Measurements from ENCODE around the gene JAZF1.

JAZF1 gene

GRCh38 chr7:27810186-27810585 is 370.4 kb downstream of the JAZF1 start:
- DNase-seq (ENCODE audit: low read depth, low spot score): no peak
- in situ Hi-C loops (cut with HindIII; ENCODE audit: low sequenced_read_pairs): no loop called here
- TF ChIP-seq CTCF (IDR thresholded peaks at IDR 0.05; ENCODE audit: low read depth, low read length): no peak
- no peak overlapping the region for H3K4me3 ChIP-seq (ENCODE audit: low read depth, low read length)

DNA sequence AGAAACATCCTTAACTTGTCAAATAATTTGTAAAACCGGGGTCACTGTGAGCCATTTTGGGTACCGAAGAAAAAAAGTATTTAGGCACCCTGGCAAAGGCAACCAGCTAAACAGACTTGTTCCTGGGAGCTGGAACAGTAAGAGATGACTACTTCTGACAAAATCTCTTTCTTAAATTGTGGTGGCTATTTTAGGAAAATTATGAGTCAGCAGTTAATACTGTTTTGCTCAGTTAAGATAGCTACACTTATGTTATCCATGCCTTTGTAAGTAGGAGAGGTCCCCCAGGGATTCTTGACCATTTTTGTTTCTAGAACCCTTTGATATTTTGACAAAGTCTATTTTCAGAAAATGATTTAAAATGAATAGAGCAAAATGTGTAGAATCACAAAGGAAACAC is 372.0 kb downstream of the JAZF1 start:
- DNase-seq (ENCODE audit: low read depth, low spot score): peak; percentile 76
- no peak overlapping the region for H3K4me3 ChIP-seq (ENCODE audit: low read depth, low read length)
- in situ Hi-C loops (cut with HindIII; ENCODE audit: low sequenced_read_pairs): no loop called here
- no peak for TF ChIP-seq CTCF (IDR thresholded peaks at IDR 0.05; ENCODE audit: low read depth, low read length)

DNA sequence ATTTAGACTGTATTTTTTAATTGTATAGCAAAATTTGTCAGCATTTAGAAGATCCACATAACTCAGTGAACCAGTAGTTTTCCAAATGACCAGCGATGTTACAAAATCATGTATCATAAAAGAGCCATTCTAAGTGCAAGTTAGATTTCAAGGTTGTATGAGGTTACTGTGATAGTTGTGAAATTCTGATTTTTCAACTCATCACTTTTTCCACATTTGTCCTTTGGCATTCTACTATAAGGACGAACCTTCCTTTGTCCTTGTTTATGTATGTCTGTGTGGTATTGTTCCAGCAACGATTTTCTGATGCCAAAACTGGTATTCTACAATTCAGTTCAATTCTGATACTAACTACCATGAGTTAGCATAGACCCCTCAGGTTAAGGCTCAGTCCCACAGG is 376.5 kb downstream of the JAZF1 start:
- in situ Hi-C loops (cut with HindIII; ENCODE audit: low sequenced_read_pairs): no loop called here
- DNase-seq (ENCODE audit: low read depth, low spot score): no peak
- H3K4me3 ChIP-seq (ENCODE audit: low read depth, low read length): no peak overlapping the region
- no peak for TF ChIP-seq CTCF (IDR thresholded peaks at IDR 0.05; ENCODE audit: low read depth, low read length)

- DNase-seq (ENCODE audit: low read depth, low spot score): no peak
- in situ Hi-C loops (cut with HindIII; ENCODE audit: low sequenced_read_pairs): no loop called here
- no peak for TF ChIP-seq CTCF (IDR thresholded peaks at IDR 0.05; ENCODE audit: low read depth, low read length)
- H3K4me3 ChIP-seq (ENCODE audit: low read depth, low read length): no peak overlapping the region
Measured at GRCh38 chr7:27802999-27803398, 377.6 kb downstream of the JAZF1 start.

DNA sequence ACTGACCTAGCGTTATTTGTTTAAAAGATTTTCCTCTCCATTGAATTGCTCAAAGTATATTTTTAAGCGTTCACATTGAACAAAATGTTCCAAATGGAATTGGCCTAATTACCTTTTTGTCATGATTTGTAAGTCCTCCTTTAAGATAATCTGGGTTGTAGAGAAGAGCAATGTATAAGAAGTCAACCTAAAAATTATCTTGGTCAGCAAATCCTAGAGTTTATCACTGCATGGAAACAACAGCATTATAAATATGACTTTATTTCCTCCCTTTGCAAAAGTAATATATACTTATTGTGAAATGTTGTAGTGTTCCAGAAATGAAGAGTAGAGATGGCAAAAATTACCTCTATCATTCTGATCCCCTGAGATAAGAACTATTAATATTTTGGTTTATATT is 381.4 kb downstream of the JAZF1 start:
- in situ Hi-C loops (cut with HindIII; ENCODE audit: low sequenced_read_pairs): no loop called here
- no peak overlapping the region for H3K4me3 ChIP-seq (ENCODE audit: low read depth, low read length)
- DNase-seq (ENCODE audit: low read depth, low spot score): no peak
- TF ChIP-seq CTCF (IDR thresholded peaks at IDR 0.05; ENCODE audit: low read depth, low read length): no peak

GRCh38 chr7:27795977-27796376 is 384.6 kb downstream of the JAZF1 start:
- no peak for DNase-seq (ENCODE audit: low read depth, low spot score)
- in situ Hi-C loops (cut with HindIII; ENCODE audit: low sequenced_read_pairs): no loop called here
- no peak overlapping the region for H3K4me3 ChIP-seq (ENCODE audit: low read depth, low read length)
- TF ChIP-seq CTCF (IDR thresholded peaks at IDR 0.05; ENCODE audit: low read depth, low read length): no peak

- H3K4me3 ChIP-seq (ENCODE audit: low read depth, low read length): no peak overlapping the region
- TF ChIP-seq CTCF (IDR thresholded peaks at IDR 0.05; ENCODE audit: low read depth, low read length): no peak
- DNase-seq (ENCODE audit: low read depth, low spot score): peak; percentile 29
- in situ Hi-C loops (cut with HindIII; ENCODE audit: low sequenced_read_pairs): no loop called here
Measured at GRCh38 chr7:27793780-27794179, 386.8 kb downstream of the JAZF1 start.
